Measurements from ENCODE around the gene MTG2.

The MTG2 gene

DNA sequence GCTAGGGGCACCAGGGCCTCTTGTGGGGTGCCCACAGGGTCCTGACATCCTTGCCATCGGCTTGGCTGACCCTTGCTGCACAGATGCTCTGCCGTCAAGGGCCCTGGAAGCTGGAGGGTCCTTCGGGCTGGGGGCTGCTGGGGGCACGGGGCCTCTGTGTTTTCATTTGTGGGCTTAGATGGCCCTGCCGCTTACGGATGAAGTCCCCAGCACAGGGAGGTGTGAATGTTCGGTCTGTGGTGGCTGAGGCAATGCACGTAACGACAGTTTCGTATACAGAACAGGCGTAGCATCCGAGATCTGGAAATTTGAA is 24.8 kb upstream of the MTG2 start:
- Histone ChIP-seq H3K4me1 (ENCODE audit: control insufficient read depth in 1 of 2, insufficient read depth in 2 of 2, low read length in 2 of 2) (peaks cover 0 to 11% of the 10 kb centered on the region in 2 donors), H3K36me3 (ENCODE audit: control insufficient read depth in 1 of 2, insufficient read depth in 2 of 2, low read length in 2 of 2) (peaks cover 7 to 16% of the 10 kb centered on the region in 2 donors), H3K9me3 (ENCODE audit: control insufficient read depth in 1 of 2, low read length in 2 of 2) (no peaks in the 10 kb centered on the region), H3K27me3 (ENCODE audit: low read depth, low read length) (no peaks in the 10 kb centered on the region), H3K27ac (ENCODE audit: low read length) (no peak overlapping the region), H3K4me3 (ENCODE audit: low read depth in 1 of 2, low read length in 2 of 2) (no peak overlapping the region)

DNA sequence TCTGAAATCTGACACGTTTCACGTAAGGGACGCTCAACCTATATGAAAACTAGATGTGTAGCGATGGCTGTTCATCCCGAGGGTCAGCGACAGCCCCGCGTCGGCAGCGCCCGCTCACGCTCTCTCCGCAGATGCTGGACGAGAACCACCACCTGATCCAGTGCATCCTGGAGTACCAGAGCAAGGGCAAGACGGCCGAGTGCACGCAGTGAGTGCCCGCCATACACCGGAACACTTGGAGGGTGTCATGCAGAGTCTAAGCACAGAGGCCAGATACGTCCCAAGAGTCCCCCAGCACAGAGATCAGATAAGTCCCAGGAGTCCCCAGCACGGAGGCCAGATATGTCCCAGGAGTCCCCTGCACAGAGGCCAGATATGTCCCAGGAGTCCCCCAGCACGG is 24.3 kb upstream of the MTG2 start:
- H3K27me3 ChIP-seq (ENCODE audit: low read depth, low read length) = no peaks in the 10 kb centered on the region
- H3K9me3 ChIP-seq (ENCODE audit: control insufficient read depth in 1 of 2, low read length in 2 of 2) = no peaks in the 10 kb centered on the region
- H3K36me3 ChIP-seq (ENCODE audit: control insufficient read depth in 1 of 2, insufficient read depth in 2 of 2, low read length in 2 of 2) = peaks cover 7 to 21% of the 10 kb centered on the region in 2 donors
- H3K4me3 ChIP-seq (ENCODE audit: low read depth in 1 of 2, low read length in 2 of 2) = no peak overlapping the region
- H3K27ac ChIP-seq (ENCODE audit: low read length) = no peak overlapping the region
- peaks cover 0 to 11% of the 10 kb centered on the region in 2 donors for H3K4me1 ChIP-seq (ENCODE audit: control insufficient read depth in 1 of 2, insufficient read depth in 2 of 2, low read length in 2 of 2)

DNA sequence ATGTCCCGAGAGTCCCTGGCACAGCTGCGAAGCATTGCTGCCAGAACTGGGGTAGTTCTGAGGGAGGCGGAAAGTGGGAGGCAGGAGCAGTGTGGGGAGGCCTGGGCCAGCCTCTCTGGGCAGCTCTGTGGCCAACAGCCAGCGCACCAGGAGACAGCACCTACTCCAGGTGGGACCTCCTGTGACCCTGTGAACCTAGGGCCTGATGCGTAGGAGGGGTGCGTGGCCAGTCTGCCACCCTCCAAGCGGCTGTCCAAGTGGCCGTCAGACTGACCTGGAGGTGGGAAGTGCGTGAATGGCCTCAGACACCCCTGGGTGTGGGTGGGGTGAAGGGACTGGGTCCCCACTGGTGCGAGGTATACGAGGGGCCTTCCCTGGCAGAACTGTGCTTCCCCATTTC is 23.8 kb upstream of the MTG2 start:
- no peaks in the 10 kb centered on the region for H3K9me3 ChIP-seq (ENCODE audit: control insufficient read depth in 1 of 2, low read length in 2 of 2)
- H3K27ac ChIP-seq (ENCODE audit: low read length) = no peak overlapping the region
- H3K4me3 ChIP-seq (ENCODE audit: low read depth in 1 of 2, low read length in 2 of 2) = no peak overlapping the region
- H3K27me3 ChIP-seq (ENCODE audit: low read depth, low read length) = no peaks in the 10 kb centered on the region
- H3K4me1 ChIP-seq (ENCODE audit: control insufficient read depth in 1 of 2, insufficient read depth in 2 of 2, low read length in 2 of 2) = peaks cover 0 to 11% of the 10 kb centered on the region in 2 donors
- H3K36me3 ChIP-seq (ENCODE audit: control insufficient read depth in 1 of 2, insufficient read depth in 2 of 2, low read length in 2 of 2) = peaks cover 7 to 26% of the 10 kb centered on the region in 2 donors

DNA sequence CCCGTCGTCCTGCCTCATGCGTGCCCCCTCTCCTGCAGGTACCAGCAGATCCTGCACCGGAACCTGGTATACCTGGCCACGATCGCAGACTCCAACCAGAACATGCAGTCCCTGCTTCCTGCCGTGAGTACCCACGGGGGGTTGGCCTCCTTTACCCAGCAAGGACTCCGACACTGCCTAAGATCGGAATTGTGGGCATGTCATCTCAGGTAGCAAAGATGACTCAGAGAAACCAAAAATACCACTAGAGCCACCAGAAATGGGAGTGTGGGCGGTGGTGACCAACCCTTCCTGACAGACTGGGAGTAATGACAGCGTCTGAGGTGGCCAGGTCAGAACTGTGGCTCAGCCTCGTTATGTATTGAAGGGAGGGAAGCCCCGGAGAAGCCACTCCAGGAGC is 23.0 kb upstream of the MTG2 start:
- Histone ChIP-seq H3K4me1 (ENCODE audit: control insufficient read depth in 1 of 2, insufficient read depth in 2 of 2, low read length in 2 of 2) (peaks cover 0 to 11% of the 10 kb centered on the region in 2 donors), H3K27me3 (ENCODE audit: low read depth, low read length) (no peaks in the 10 kb centered on the region), H3K36me3 (ENCODE audit: control insufficient read depth in 1 of 2, insufficient read depth in 2 of 2, low read length in 2 of 2) (peaks cover 7 to 34% of the 10 kb centered on the region in 2 donors), H3K4me3 (ENCODE audit: low read depth in 1 of 2, low read length in 2 of 2) (no peak overlapping the region), H3K27ac (ENCODE audit: low read length) (no peak overlapping the region), H3K9me3 (ENCODE audit: control insufficient read depth in 1 of 2, low read length in 2 of 2) (no peaks in the 10 kb centered on the region)

DNA sequence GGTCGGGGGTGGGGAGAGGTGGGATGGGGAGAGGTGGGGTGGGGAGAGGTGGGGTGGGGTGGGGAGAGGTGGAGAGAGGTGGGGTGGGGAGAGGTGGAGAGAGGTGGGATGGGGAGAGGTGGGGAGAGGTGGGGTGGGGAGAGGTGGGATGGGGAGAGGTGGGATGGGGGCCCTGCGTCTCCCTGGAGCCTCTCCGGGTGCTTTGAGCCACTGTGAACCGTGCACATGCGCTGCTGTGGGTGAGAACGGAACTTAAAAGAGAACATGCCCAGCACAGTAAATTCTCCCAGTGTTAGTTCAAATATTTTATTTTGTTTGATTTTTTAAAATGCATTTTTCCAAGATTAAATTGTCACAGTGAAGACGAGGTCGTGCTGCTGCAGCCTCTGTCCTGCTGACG is 22.6 kb upstream of the MTG2 start:
- Histone ChIP-seq H3K4me1 (ENCODE audit: control insufficient read depth in 1 of 2, insufficient read depth in 2 of 2, low read length in 2 of 2) (peaks cover 0 to 11% of the 10 kb centered on the region in 2 donors), H3K36me3 (ENCODE audit: control insufficient read depth in 1 of 2, insufficient read depth in 2 of 2, low read length in 2 of 2) (peaks cover 11 to 37% of the 10 kb centered on the region in 2 donors)

DNA sequence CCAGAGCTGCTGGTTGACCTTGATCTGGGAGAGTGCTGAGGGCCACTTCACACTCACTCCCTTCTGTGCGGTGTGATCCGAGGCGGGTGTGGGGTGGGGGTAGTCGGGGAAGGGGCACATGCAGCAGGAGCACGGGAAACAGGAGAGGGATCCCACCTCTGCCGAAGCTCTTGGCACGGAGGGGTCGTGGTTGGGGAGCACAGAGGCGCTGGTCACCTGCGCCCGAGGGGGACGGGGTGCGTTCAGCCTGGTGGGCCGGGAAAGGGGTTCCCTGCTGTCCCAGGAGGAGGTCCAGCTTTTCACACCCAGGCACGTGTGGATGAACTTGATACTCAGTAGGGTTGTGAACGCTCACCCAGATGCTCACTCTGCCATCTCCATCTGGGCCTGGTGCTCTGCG is 22.0 kb upstream of the MTG2 start:
- Histone ChIP-seq H3K4me1 (ENCODE audit: control insufficient read depth in 1 of 2, insufficient read depth in 2 of 2, low read length in 2 of 2) (peaks cover 0 to 11% of the 10 kb centered on the region in 2 donors), H3K4me3 (ENCODE audit: low read depth in 1 of 2, low read length in 2 of 2) (no peak overlapping the region), H3K27ac (ENCODE audit: low read length) (no peak overlapping the region), H3K36me3 (ENCODE audit: control insufficient read depth in 1 of 2, insufficient read depth in 2 of 2, low read length in 2 of 2) (peaks cover 13 to 43% of the 10 kb centered on the region in 2 donors), H3K27me3 (ENCODE audit: low read depth, low read length) (no peaks in the 10 kb centered on the region), H3K9me3 (ENCODE audit: control insufficient read depth in 1 of 2, low read length in 2 of 2) (no peaks in the 10 kb centered on the region)

More for the DNA sequence above, 22.6 kb upstream of the MTG2 start:
- Histone ChIP-seq H3K4me3 (ENCODE audit: low read depth in 1 of 2, low read length in 2 of 2) (no peak overlapping the region), H3K27ac (ENCODE audit: low read length) (no peak overlapping the region), H3K27me3 (ENCODE audit: low read depth, low read length) (no peaks in the 10 kb centered on the region), H3K9me3 (ENCODE audit: control insufficient read depth in 1 of 2, low read length in 2 of 2) (no peaks in the 10 kb centered on the region)

DNA sequence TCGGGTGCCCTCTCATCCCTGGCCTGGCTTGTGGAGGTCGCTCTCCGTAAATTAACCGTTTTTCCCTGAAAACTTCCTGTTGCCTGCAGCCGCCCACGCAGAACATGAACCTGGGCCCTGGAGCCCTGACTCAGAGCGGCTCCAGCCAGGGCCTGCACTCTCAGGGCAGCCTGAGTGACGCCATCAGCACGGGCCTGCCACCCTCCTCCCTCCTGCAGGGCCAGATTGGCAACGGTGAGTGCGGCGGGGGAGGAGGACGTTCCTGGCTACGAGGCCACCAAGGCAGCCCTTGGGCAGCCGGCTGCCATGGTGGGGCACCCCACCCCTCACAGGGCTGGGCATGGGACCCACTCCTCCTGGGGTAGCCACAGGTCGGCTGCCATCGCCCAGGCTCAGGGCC is 21.5 kb upstream of the MTG2 start:
- peaks cover 18 to 48% of the 10 kb centered on the region in 2 donors for H3K36me3 ChIP-seq (ENCODE audit: control insufficient read depth in 1 of 2, insufficient read depth in 2 of 2, low read length in 2 of 2)
- H3K4me1 ChIP-seq (ENCODE audit: control insufficient read depth in 1 of 2, insufficient read depth in 2 of 2, low read length in 2 of 2) = peaks cover 0 to 11% of the 10 kb centered on the region in 2 donors
- no peaks in the 10 kb centered on the region for H3K9me3 ChIP-seq (ENCODE audit: control insufficient read depth in 1 of 2, low read length in 2 of 2)
- H3K27ac ChIP-seq (ENCODE audit: low read length) = no peak overlapping the region
- no peaks in the 10 kb centered on the region for H3K27me3 ChIP-seq (ENCODE audit: low read depth, low read length)
- no peak overlapping the region for H3K4me3 ChIP-seq (ENCODE audit: low read depth in 1 of 2, low read length in 2 of 2)

DNA sequence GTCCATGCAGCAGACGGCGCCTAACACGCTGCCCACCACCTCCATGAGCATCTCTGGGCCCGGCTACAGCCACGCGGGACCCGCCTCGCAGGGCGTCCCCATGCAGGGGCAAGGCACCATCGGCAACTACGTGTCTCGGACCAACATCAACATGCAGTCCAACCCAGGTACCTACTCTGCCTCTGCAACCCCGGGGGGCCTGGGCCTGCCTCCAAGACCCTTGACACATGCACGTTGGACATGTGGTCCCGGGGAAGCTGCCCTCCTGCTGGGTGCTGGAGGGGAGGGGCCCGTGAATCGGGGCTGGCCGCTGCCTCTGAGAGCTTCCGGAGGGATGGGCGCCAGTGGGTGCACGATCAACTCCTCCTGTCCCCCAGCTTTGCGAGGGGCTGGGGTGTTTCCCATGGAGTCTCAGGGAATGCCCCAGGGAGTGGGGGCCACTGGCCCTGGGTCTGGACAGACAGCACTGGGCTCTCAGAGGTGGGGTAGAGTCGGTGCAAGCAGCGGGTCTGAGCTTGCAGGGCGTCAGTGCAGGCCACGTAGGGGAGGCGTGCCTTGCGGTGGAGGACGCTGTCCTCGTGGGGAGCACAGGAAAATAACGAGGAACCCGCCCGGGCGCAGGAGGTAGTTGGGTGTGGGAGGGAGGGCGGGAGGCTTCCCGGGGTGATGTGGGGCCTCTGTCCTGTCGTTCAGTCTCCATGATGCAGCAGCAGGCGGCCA is 19.9 kb upstream of the MTG2 start:
- H3K4me1 ChIP-seq (ENCODE audit: control insufficient read depth in 1 of 2, insufficient read depth in 2 of 2, low read length in 2 of 2) = no peaks in the 10 kb centered on the region
- H3K36me3 ChIP-seq (ENCODE audit: control insufficient read depth in 1 of 2, insufficient read depth in 2 of 2, low read length in 2 of 2) = peaks cover 20 to 57% of the 10 kb centered on the region in 2 donors
- no peak overlapping the region for H3K4me3 ChIP-seq (ENCODE audit: low read depth in 1 of 2, low read length in 2 of 2)
- H3K27me3 ChIP-seq (ENCODE audit: low read depth, low read length) = no peaks in the 10 kb centered on the region
- no peak overlapping the region for H3K27ac ChIP-seq (ENCODE audit: low read length)
- H3K9me3 ChIP-seq (ENCODE audit: control insufficient read depth in 1 of 2, low read length in 2 of 2) = no peaks in the 10 kb centered on the region

DNA sequence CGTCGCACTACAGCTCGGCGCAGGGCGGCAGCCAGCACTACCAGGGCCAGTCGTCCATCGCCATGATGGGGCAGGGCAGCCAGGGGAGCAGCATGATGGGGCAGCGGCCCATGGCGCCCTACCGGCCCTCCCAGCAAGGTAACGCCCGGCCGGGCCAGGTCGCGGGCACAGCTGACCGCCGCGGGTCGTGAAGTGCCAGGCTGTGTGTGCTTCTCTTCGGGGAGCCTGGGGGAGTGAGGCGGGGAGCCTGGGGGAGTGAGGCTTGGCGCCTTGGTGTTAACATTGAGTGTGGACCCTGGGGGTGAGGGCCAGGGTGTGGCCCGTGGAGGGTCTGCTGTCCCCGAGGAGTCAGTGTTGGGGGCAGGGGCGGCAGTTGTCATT is 19.4 kb upstream of the MTG2 start:
- no peaks in the 10 kb centered on the region for H3K27me3 ChIP-seq (ENCODE audit: low read depth, low read length)
- no peaks in the 10 kb centered on the region for H3K9me3 ChIP-seq (ENCODE audit: control insufficient read depth in 1 of 2, low read length in 2 of 2)
- no peak overlapping the region for H3K27ac ChIP-seq (ENCODE audit: low read length)
- H3K36me3 ChIP-seq (ENCODE audit: control insufficient read depth in 1 of 2, insufficient read depth in 2 of 2, low read length in 2 of 2) = peaks cover 21 to 61% of the 10 kb centered on the region in 2 donors
- no peaks in the 10 kb centered on the region for H3K4me1 ChIP-seq (ENCODE audit: control insufficient read depth in 1 of 2, insufficient read depth in 2 of 2, low read length in 2 of 2)
- no peak overlapping the region for H3K4me3 ChIP-seq (ENCODE audit: low read depth in 1 of 2, low read length in 2 of 2)

DNA sequence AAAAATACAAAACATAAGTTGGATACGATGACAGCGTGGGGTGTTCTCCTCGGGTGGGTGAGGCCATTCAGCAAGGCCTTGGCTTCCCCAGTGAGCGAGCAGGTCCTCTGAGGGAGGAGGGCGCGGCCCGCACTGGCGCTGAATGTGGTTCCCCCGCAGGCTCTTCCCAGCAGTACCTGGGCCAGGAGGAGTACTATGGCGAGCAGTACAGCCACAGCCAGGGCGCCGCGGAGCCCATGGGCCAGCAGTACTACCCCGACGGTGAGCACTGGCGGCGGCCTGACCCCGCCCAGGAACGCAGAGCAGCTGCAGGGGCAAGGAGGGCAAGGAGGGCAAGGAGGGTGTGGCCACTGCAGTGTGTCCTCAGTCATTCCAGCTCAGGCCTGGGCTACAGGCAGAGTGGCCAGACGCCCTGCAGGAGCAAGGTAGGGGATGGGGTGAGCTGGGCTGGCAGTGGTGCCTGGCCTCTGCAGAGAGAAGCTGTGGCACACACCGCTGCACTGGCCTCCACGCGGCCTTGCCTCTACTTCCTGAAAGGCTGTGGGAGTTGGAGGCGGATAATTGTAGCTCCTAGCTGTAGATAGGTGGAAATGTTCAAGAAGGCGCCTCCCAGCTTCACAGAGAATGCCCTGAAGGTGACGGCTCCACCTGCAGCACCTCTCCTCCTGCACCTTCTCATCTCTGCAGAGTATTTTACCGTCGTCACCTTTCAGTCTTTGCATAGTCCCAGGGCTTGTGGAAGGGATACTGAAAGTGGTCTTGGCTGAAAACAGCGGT is 18.7 kb upstream of the MTG2 start:
- no peaks in the 10 kb centered on the region for H3K4me1 ChIP-seq (ENCODE audit: control insufficient read depth in 1 of 2, insufficient read depth in 2 of 2, low read length in 2 of 2)
- H3K9me3 ChIP-seq (ENCODE audit: control insufficient read depth in 1 of 2, low read length in 2 of 2) = no peaks in the 10 kb centered on the region
- peaks cover 19 to 62% of the 10 kb centered on the region in 2 donors for H3K36me3 ChIP-seq (ENCODE audit: control insufficient read depth in 1 of 2, insufficient read depth in 2 of 2, low read length in 2 of 2)
- H3K27me3 ChIP-seq (ENCODE audit: low read depth, low read length) = no peaks in the 10 kb centered on the region
- no peak overlapping the region for H3K27ac ChIP-seq (ENCODE audit: low read length)
- H3K4me3 ChIP-seq (ENCODE audit: low read depth in 1 of 2, low read length in 2 of 2) = no peak overlapping the region

DNA sequence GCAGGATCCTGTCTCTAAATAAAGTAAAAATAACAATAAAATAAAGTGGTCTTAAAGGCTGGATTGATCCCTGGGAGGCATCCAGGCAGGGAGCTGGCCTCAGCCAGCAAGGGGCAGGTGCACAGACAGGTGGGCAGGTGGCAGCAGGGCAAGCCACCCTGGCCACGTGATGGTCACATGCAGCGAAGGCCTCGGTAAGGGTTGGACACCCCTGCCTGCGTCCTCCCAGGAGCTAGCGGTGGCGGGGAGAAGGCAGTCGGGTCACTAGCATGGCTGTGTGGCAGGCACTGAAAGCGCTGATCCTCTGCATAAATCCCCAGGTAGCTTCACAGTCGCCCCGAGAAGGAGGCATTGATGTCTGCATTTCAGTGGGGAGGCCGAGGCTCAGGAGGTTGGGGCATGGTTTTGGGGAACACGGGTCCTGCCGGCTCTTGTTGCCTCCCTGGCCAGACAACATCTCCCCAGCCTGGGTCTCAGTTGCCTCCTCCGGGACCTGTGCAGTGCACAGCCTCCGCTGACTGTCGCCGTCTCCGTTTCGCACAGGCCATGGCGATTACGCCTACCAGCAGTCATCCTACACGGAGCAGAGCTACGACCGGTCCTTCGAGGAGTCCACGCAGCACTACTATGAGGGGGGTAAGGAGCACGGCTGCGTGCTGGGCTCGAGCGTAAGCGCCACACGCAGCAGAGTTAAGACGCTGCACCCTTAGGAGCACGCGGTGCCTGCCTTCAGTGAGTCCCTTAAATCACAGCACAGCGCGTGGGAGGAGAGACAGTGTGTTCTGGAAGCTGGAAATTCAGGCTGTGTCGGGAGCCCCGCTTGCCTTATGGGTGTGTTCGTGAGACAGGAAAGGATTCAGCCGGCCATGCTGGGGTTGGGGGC is 17.7 kb upstream of the MTG2 start:
- H3K36me3 ChIP-seq (ENCODE audit: control insufficient read depth in 1 of 2, insufficient read depth in 2 of 2, low read length in 2 of 2) = peaks cover 19 to 69% of the 10 kb centered on the region in 2 donors
- H3K4me1 ChIP-seq (ENCODE audit: control insufficient read depth in 1 of 2, insufficient read depth in 2 of 2, low read length in 2 of 2) = no peaks in the 10 kb centered on the region
- H3K9me3 ChIP-seq (ENCODE audit: control insufficient read depth in 1 of 2, low read length in 2 of 2) = no peaks in the 10 kb centered on the region
- H3K27ac ChIP-seq (ENCODE audit: low read length) = no peak overlapping the region
- H3K27me3 ChIP-seq (ENCODE audit: low read depth, low read length) = no peaks in the 10 kb centered on the region
- no peak overlapping the region for H3K4me3 ChIP-seq (ENCODE audit: low read depth in 1 of 2, low read length in 2 of 2)

All from muscle layer of duodenum (tissue), 2 donors.